C4-2B (cell line): ENCODE data around the gene ELFN1.

Experiments used
- H3K27ac ChIP-seq: fragments of 450-650 bp; 2 replicates; pipeline ENCODE4 v1.5.1; 2017
- ZFX ChIP-seq: fragments of 450-650 bp; IDR thresholded peaks from 2 replicates; pipeline ENCODE4 v1.6.1; 2017
- TF ChIP-seq, protein P1 (sequence below): fragments of 450-650 bp; conservative IDR thresholded peaks from 2 replicates; pipeline ENCODE4 v1.5.1; 2017; ENCODE audit warnings: mild to moderate bottlenecking

ELFN1 gene

DNA sequence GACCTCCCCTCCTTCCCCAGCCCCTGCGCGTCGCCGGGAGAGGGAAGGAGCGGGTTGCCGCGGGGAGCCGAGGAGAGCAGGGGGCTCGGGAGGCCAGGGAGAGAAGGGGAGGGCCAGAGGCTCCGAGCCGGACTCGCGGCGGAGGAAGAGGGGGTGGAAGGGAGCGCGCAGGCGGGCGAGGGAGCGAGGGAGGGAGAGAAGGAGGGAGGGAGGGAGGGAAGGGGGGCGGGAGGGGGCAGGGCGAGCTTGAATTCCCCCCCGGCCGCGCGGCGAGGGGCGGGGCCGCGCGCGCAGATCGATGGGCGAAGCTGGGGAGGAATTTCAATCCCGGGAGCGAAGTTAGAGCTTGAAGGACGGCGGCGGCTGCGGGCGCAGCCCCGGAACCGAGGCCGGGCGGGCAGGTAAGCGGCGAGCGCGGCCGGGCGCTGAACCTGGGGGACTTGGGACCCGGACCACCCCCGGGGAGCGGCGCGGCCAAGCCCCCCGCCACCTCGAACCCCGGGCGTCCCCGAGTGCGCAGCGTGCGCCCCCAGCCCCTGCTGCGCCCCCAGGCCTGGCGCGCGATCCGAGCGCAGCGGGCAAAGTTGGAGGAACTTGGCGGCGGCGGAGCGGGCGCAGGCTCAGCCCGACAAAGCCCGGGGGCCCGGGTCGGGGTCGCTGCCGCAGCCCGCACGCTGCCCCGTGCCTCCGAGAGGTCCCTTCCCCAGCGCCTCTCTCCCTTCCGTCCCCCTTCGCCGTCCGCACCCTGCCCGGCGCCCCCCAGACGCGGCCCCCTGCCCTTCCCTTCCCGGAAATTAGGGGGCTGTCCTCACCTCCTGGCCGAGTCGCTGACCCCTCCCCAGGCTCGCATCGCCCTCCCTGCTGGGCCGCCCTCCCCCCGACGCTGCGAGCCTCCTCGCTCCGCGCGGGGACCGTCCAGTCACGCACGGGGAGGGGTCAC lies at the start of gene ELFN1:
ELFN1 (plus strand) TSS at position 324 of the 940 bp plus-strand sequence. CDS start 74,320 bp downstream, outside the sequence.
- no peak for TF ChIP-seq ZFX
- TF ChIP-seq, protein P1, sequence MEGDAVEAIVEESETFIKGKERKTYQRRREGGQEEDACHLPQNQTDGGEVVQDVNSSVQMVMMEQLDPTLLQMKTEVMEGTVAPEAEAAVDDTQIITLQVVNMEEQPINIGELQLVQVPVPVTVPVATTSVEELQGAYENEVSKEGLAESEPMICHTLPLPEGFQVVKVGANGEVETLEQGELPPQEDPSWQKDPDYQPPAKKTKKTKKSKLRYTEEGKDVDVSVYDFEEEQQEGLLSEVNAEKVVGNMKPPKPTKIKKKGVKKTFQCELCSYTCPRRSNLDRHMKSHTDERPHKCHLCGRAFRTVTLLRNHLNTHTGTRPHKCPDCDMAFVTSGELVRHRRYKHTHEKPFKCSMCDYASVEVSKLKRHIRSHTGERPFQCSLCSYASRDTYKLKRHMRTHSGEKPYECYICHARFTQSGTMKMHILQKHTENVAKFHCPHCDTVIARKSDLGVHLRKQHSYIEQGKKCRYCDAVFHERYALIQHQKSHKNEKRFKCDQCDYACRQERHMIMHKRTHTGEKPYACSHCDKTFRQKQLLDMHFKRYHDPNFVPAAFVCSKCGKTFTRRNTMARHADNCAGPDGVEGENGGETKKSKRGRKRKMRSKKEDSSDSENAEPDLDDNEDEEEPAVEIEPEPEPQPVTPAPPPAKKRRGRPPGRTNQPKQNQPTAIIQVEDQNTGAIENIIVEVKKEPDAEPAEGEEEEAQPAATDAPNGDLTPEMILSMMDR, result no peak
- H3K27ac ChIP-seq, result no peak within 1 kb of the TSS

DNA sequence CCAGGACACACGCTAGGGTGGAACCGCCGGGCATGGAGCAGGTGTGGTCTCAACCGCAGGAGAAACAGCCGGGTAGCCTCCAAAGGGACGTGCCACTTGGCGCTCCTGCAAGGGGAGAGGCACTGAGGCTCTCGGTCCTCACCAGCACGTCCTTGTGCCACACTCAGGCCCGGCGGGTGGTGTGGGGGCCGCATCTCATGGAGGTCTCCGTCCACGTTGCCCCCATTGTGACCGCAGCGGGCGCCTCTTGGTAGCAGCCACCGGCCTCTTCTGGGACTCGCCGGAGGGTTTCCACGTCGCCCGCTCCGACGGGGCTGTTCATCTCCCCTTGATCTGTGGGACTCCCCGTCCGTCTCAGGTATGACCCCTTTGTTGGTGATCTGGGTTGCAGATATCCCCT lies 49.2 kb upstream of the ELFN1 start:
- no peak overlapping the region for H3K27ac ChIP-seq
- TF ChIP-seq ZFX, result no peak
- TF ChIP-seq, protein P1, result no peak

DNA sequence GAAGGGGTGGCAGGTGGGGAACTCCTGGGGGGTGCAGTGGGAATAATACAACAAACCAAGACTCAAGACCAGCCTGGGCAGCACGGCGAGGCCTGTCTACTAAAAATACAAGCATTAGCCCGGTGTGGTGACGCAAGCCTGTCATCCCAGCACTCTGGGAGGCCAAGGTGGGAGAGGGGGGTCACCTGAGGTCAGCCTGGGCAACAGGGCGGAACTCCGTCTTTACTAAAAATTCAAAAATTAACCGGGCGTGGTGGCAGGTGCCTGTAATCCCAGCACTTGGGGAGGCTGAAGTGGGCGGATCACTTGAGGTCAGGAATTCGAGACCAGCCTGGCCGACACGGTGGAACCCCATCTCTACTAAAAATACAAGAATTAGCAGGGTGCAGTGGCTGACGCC lies 48.4 kb upstream of the ELFN1 start:
- no peak overlapping the region for H3K27ac ChIP-seq
- TF ChIP-seq ZFX, result no peak
- TF ChIP-seq, protein P1, result no peak

DNA sequence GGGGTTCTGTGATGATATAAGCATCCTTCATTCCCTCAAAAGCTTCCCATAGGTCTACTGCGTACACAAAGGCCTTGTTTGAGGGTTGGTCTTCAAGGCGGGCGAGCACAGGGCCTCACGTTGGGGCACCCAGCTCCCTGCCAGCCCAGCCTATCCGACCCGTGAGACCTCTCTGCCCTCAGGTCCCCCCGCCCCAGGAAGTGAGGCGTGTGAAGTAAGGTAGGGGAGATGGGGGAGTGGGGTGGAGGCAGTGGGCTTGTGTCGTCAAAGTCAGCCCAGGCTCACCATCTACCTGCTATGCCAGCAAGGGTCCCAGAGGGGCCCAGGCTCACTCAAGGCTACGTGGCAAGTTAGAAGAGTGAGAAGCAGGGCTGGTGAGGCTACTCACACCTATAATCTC lies 47.6 kb upstream of the ELFN1 start:
- TF ChIP-seq, protein P1, result no peak
- no peak for TF ChIP-seq ZFX
- no peak overlapping the region for H3K27ac ChIP-seq

DNA sequence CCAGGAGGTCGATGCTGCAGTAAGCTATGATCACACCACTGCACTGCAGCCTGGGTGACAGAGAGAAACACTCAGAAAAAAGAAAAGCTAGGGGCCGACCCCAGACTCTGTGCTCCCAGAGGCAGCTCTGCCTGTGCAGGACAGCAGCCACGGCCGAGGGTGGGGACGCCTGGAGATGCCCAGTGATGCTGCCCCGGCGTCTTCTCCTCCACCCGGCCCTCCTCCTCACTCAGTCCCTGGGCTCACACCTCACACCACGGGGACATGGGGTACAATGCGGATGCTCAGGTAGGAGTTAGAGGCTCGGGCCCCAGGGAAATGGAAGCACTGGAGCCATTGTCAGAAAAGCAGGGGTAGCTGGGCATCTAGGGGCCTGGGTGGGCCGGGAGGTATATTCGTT lies 46.3 kb upstream of the ELFN1 start:
- H3K27ac ChIP-seq, result no peak overlapping the region
- TF ChIP-seq ZFX, result no peak
- TF ChIP-seq, protein P1, result no peak

DNA sequence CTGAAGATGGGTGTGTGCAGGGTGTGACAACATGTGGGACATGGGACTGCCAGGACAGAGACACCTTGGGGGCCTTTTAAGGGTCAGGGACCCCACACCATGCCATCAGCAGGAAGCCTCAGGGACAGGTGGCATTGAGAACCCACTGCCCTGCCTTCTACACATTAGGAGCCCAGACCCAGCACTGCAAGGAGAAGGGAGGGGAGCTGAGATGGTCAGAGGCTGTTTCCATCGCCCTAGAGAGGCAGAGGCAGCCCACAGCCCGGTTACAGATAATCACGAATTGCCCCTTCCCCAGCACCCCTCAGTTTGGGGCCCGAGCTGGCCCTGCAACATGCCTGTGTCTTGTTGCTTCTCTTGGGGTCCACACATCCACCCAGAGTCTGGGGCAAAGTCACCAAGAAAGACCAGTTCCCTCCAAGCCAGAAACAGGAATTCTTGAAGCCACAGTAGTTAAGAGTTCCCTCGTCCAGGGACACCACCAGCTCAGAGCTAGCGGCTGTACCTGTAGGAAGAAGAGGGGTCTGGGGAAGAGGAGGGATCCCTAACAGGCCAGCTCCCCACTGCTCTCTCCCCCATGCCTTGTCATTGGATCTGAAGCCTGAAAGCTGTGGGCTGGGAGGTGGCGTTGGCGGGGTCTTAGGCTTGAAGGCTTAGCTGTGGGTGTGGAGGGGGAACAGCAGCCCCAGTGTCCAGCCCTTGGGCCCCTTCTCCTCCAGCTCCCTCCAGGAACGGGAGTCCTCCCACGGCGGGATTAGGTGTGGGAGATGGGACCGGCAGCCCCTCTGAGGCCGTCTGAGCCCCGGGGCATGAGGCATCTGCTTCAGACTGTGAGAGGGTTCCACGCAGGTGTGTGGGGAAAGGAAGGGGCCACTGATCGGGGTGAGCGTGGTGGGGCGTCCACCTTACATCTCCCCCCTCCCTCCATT lies 44.8 kb upstream of the ELFN1 start:
- TF ChIP-seq, protein P1, result no peak
- no peak for TF ChIP-seq ZFX

More for the DNA sequence above, 44.8 kb upstream of the ELFN1 start:
- H3K27ac ChIP-seq, result no peak overlapping the region
